Hair follicle dermal papilla cell (primary cell): Measurements from ENCODE around the gene S1PR3. TPM values are rescaled to one million over a fixed set of nuclear protein-coding genes. Genes with fewer than 3 reads are reported as not detected.

Experiments used
- total RNA-seq: library from RNA; depleted of rRNA; stranded (reverse); fragments of >200 nt; gene quantifications from 2 replicates; pipeline ENCODE4 v1.2.3, GENCODE V29; 2012

The S1PR3 gene
- total RNA-seq = 18.0 and 26.3 TPM in 2 replicates

GRCh38 chr9:88991066-88992034 lies at the start of gene S1PR3:
Gene S1PR3 (plus strand): TSS chr9:88991468. CDS start chr9:89001201, 9,733 bp downstream.

Other genes starting within 250 kb of the S1PR3 start
- 7.8 and 25.3 TPM in 2 replicates for gene SHC3, start 187.3 kb downstream of the S1PR3 start, total RNA-seq